Activated CD4-positive, alpha-beta T cell treated with anti-CD3 and anti-CD28 coated beads, Interleukin-2, amount 50 U/mL, for 1 hour (primary cell): Measurements from ENCODE around the gene COL4A4.
"Not testable (repeated sequence)": the region's sequence is repeated elsewhere in the genome, so short reads cannot be mapped to it uniquely, and the experiment has no call there.

Source experiments
- DNase-seq: peaks from one replicate; pipeline ENCODE4 v3.0.0-alpha.2; 2020

COL4A4 gene

DNA sequence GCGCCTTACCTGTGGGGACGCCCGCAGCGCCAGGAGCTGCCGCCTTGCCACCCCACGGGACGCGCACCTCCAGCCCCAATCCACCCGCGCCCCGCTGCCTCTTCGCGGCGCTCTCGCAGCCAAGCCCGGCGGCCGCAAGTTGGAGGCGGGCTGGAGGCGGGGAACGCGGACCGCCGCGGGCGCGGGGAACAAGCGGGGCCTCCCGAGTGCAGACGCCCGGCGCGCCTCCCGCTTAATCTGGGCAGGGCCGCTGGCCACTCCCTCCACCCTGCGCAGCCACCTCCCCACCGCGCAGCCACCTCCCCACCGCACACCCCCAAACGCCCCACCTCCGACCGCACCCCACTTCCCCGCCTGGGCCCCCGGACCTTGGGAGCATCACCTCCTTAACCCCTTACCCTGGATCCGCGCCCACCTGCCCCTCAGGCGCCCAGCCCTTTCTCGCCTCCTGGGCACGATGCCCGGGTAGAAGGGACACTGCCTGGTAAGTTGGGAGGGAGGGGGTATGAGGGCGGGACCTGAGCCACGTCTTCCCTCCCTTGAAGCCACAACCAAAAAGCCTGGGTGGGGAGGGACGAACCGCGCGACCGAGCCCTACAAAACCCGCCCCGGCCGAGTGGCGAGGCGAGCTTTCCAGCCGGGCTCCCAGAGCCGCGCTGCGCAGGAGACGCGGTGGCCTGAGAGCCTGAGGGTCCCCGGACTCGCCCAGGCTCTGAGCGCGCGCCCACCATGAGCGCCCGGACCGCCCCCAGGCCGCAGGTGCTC lies at the start of gene COL4A4, which contains the start of gene COL4A3:
TSS of gene COL4A4 (minus strand) at position 208 of the 765 bp plus-strand sequence. CDS start 16,722 bp downstream, outside the sequence.
TSS of gene COL4A3 (plus strand) at position 627 of the 765 bp plus-strand sequence. CDS start at position 730, 103 bp downstream.
- DNase-seq = no peak

DNA sequence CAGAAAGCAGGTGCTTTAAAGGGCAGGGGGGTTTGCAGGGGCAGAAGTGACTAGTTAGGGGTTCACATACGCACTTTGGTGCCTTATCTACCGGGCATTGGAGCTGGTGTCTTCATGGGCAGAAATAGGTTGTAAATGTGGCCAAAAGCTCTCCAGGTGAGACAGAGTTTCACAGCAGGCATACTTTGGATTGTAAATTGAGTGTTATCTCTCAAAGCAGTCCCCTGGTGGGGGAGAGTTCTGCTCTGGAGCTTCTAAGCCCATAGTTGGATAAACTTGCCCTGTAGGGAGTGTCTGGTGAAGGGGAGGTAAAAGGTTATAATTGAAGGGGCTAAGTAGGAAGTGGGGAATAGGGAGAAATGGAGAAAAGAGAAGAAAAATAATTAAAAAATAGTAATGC lies 43.6 kb upstream of the COL4A4 start:
- no peak for DNase-seq

DNA sequence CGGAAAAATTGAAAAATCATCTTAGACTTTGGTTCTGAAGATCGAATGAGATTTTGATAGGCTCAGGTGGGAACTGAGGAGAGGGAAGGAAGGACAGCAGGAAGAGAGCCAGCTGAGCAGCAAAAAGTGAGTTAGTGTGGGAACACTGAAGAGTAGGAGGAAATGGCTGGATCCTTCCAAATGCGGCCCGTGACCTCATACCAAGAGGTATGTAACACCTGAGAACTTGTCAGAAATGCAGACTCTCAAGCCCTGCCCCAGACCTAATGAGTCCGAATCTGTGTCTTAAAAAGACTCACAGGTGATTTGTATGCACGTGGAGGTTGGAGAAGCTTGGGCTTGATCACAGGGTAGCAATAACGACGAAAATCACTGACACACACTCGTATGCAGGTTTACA lies 42.4 kb upstream of the COL4A4 start:
- no peak for DNase-seq

DNA sequence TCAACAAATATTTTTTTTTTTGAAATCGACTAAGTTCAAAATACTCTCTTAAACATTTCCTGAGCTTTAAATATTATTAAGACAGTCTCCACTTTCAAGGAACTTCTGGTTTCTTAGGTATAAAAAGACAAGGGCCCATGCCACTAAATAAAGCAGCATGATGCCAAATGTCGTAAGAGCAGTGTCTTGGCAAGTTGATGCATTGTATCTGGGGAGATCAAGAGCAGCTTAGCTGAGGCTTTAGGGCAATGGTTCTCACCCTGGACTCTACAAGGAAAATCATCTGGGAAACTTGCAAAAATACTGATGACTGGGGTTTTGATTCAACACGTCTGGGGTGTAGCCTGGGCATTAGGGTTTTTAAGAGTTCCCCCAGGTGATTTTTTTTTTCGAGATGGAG lies 41.7 kb upstream of the COL4A4 start:
- DNase-seq = no peak

DNA sequence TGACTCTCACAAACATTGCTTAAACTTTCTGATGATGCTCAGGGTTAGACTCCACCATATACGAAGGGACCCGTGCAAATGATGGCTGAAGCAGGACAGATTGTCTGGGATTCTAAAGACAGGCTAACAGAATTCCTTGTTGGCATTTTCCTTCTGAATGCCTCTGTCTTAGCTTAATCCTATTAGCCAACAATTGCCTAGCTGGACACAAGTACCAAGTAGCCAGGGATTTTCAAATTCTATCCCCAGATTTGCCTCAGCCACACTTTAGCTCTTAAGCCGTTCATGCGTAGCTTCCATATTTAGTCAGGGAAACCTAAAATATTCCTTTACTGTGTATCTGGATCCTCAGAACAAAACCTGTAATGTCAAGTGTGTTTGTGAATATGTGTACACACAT lies 40.4 kb upstream of the COL4A4 start:
- DNase-seq = no peak

DNA sequence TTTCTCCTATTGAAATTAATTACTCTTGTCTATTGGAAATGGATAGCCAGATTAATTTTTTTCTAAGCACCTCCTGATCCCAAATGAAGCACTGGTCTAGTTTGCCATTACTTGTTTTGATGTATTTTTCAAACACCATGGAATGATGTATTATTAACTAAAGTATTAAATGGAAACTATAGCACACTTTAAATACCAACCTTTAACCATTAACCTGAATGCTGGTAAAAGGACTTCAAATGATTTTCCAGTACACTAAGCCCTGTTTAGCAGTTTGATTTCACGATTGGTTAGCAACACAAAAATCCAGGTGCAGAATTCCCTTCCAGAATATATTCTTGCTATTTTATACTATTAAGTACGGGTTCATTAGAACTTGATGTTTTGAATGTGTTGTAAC lies 37.8 kb upstream of the COL4A4 start:
- DNase-seq = no peak

DNA sequence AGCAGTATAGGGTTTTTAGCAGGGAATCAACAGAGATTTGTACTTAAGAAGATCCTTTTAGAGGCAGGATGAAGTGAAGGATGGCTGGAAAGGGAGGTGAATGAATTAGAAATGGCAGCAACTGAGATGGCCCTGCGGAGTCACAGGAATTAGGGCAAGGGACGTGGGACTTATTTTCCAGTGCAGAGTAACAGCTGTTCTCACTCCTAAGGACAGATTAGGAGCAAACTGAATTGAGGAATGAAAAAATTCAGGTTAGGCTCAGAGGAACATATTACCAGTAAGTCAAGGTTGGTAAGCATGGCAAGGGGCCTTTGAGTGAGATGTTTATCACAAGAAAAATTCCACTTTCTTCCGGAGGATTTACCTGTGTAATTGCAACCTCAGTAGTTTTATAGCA lies 34.9 kb upstream of the COL4A4 start:
- no peak for DNase-seq

DNA sequence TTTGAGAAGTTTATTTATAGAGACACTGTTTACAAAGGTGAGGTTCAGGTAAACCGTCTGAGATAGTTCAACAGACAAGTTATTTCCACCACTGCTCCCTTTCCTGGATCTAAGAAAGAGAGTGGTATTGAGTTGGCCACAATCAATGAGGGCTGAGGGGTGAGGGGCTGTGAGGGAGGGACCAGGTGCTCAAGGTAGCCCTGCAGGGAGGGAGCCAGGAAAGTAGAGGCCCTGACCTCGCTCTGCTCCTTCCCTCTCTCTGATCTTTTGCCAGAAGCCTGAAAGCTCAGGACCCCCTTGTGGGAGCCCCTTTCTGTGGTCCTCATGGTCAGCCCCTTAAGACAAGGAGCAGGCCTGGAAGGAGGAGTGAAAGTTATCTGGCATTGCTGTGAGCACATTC lies 30.2 kb upstream of the COL4A4 start:
- no peak for DNase-seq

DNA sequence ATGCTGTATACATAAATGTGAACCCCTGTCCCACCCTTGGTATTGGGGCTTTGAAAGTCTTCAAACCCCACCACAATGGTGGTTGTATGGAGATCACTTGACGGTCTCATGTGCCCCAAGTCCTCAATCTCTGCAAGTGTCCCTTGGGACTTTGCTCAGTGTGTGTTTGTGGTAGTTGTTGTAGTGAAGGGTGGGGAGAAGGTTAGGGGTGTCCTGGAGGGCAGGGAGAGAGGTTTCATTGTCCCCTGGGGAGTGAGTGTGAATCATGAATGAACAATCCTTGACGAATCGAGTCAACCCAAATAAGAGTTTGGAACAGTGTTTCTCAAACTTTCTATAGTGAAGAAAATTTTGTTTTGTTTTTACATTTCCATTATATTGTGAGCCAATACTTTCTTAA lies 28.5 kb upstream of the COL4A4 start:
- no peak for DNase-seq

DNA sequence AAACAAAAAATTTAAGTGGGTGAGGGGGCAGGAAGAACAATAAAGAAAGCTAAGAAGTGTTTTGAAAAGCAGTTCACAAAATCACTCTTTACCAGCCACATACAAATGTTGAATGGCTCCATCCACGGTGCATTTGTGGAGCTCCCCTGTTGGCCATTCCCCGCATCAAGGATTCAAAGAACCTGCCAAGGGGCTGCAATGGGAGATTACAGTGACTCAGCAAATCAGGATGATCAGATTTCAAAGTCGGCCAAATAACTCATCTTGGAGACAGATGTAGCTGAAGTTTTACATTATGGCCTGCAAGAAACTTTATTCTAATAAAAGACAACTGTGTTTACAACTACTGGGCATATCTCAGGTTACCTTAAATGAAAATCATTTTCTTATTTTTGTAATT lies 27.4 kb upstream of the COL4A4 start:
- DNase-seq = no peak

DNA sequence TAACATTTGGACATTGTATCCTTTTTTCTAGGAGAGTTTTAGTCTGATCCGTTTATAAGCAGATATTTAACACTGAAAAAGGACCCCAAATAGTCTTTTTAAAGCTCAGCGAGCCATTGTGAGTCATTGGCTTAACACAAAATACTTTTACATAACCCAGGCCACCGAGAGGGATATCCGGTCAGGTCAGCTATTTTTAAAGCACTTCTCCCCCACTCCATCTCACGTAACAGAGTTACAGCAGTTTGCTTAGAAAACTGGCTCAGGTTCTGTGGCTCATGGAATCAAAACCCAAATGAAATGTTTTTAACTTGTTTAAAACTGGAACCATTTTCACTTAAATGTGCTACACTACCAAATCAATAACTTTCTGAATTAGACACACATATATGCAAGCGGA lies 24.3 kb upstream of the COL4A4 start:
- DNase-seq = no peak

DNA sequence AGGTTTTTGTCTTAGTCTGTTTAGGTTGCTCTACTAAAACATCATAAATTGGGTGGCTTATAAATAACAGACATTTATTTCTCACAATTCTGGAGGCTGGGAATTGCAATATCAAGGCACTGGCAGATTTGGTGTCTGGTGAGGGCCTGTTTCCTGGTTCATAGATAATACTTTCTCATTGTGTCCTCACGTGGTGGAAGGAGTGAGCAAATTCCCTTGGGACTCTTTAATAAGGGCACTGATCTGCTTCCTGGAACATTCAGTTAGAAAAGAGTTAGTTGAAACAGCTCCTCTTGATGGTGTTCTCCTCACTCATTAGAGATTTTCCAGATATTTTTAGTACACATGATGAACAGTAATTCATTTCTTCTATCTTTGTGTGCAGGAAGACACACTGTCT lies 22.7 kb upstream of the COL4A4 start:
- no peak for DNase-seq

DNA sequence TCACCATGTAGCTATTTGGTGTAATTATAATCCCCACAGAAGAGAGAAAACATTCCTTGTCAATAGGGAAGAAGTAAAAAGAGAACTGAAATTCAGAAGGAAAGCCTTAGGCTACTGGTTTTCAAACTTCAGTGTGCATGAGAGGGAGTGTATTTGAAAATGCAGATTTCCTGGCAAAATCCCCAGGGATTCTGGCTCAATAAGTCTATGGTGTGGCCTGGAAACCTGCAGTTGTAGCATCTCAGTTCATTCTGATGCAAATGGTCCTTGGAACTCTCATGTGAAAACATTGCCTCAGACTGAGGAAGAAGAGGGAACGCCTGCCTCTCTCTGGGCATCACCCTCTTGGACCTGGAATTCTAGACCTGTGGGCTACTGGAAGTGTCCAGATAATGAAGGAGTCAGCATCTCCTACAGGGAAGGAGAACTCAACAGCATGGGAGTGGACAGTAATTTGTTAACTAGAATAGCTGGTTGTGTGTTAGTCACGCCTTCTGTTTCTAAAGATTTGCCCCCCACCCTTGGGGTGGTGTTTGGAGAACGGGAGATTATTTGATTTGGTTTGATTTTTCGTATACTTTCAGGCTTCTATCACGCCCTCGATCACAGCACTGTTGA lies 21.7 kb upstream of the COL4A4 start:
- no peak for DNase-seq

DNA sequence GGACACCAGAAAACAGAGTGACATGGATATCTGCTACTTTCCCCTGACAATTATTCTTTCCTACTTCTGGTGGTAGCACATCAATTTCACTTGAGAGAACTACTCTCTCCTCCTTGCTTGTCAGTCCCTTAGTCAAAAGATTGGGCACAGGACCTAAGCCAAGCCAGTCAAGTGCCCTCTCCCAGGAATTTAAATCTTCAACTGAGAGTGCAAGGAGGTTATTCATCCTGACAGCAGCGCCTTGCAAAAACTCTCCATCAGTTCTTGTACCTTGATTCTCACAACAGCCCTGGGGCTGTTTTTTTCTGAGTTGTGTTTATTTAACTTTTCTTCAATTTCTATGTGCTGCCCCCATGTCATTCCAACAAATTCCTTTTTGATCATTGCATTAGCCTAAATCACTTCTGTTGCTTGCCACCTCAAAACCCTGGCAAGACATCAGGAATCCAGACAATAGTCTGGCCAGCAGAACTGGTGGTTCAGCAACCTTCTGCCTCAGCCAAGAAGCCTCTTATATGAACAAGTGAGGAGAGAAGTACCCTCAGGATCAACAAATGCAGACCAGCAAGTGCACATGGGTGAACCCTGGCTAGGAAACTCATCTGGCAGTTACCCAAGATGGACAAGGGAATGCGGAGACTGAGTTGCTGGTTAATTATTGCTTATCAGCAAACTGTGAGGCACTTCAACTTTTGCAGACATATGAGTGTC lies 19.8 kb upstream of the COL4A4 start:
- no peak for DNase-seq

DNA sequence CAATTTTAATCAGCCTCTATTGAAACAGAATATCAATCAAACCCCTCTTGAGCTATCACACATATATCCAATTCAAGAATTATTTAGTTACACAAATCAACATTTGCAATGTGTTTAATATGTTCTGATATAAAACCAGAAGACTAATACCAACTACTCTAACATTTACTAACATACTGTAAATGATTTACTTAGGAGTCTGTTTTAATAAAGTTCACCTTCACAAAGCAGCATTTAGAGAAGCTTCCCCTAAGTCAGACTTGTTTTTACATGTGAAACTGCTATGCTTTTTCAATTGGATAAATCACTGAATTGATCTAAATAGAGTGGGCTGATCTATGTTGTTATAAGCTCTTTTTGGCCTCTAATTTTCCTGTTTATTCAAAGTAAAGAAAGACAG lies 18.8 kb upstream of the COL4A4 start:
- DNase-seq = no peak

DNA sequence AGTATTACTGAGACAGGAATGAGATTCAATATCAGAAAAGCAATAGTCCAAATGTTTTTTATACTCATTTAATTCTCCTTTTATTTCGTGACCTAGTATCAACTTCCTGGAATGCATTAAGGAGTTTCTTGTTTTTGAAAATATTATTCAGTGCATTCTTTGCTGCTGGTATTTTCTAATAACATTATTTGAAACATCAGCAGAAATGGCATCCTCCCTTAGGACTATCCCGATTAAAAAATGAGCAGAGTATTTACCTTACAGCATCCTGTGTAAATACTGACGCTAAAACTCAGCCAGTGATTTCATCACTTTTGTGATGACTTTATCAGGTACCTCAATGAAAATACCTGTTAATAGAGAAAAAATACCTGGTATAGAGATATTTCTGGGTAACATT lies 16.8 kb upstream of the COL4A4 start:
- DNase-seq = no peak

DNA sequence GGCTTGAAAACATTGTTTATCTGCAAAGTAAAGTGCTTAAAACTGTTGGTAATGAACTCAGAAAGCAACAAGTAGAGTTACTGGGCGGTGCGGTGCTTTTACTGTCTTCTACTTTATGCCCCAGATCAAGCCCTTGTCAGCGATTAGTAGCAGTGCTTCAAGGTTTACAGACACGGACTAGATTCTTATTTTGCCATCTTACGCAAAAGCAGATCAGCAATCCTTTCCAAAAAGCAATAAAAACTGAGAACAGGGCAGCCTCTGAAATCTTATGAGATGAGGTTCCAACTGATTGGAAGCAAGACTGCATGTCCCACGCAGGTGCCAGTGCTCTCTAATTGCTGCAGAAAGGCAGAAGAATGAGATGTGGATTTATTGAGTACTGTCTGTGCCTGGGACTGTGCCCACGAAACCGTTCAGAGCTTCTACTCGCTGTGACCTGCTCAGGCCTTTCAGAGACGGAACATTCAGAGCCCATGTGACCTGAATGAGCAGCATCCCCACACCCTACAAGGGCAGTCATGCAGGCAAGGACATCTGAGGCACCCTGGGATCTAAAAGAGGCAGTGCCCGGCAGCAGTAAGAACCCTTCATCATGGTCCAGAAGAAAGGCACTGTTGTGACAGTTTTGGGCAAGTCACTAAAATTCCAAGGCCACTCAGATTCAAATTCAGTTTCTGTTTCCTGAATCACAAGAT lies 16.1 kb upstream of the COL4A4 start:
- DNase-seq = no peak

DNA sequence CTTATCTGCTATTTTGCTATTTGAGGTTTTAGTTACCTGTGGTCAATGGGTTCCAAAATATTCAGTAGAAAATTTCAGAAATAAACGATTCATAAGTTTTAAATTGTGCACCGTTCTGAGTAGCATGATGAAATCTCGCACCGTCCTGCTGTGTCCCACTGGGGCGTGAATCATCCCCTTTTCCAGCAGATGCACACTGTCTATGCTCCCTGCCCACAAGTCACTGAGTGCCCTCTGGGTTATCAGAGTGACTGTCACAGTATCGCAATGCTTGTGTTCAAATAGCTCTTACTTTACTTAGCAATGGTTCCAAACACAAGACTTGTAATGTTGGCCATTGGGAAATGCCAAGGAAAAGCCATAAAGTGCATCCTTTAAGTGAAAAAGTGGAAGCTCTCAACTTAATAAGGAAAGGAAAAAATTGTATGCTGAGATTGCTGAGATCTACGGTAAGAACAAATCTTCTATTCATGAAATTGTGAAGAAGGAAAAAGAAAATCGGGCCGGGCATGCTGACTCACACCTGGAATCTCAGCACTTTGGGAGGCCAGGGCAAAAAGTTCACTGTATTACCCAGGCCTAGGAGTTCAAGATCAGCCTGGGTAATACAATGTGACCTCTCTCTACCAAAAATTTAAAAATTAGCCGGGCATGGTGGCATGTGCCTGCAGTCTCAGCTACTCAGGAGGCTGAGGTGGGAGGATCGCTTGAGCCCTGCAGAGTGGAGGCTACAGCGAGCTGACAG lies 13.8 kb upstream of the COL4A4 start:
- DNase-seq = no peak

DNA sequence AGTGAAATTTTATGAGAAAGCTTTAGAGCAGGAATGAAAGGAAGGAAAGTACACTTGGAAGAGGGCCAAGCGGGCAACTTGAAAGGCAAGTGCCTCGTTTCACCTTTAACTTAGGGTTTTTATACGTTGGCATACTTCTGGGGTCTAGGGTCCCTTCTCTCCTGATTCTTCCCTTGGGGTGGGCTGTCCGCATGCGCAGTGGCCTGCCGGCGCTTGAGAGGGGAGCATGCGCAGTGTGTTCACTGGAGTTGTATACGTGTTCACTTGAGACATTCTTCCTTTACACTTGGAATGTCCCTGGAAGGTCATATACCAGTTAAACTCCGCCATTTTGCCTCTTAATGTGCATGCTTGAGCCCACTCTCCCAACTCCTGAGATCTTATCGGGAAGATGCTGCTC lies 7.8 kb upstream of the COL4A4 start:
- DNase-seq = not testable (repeated sequence)

DNA sequence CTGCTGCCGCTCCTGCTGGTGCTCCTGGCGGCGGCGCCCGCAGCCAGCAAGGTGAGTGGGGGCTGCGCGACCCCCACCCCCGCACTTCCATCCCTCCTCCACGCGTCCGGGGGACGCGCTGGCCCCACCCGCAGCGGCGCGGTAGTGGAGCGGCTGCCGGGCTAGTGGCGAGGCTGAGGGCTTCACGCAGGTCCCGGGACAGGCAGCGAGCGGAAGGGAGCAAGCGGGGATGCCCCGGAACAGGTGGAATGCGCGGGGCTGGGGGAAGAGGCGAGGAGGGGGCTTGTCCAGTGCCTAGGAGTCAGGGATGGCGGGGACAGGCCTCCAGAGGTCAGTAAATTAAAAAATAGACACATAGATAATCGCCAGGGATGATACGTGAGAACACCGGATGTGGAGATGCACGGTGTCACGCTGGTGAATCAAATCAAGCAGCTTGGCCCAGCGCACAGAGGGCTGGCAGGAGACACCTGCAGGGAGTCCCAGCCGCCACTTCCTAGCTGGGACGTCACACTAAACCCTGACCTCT lies 822 bp upstream of the COL4A4 start:
- no peak for DNase-seq

DNA sequence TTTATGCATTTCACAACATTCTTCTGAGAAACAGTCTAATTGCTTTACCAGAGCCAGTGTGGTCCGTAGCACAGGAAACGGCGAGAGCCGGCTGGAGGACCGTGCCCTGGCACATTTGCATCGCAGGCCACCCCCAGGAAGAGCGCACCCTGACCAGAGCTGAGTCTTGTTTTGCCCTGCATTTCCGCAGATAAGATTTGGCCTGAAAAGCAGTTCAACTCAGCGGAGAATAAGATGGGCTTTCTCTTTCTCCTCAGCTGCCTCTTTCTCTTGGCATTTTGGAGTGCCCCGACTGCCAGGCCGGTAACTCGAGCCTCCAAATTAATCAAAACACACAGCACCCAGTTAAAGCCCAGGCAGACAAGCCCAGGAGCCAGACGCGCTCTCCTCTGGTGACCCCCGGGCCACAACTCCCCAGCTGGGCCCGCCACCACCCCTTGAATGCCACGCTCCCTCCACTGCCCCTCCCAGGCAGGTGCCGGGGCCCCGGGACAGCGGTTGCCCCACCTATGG lies 464 bp downstream of the COL4A4 start:
- no peak for DNase-seq

DNA sequence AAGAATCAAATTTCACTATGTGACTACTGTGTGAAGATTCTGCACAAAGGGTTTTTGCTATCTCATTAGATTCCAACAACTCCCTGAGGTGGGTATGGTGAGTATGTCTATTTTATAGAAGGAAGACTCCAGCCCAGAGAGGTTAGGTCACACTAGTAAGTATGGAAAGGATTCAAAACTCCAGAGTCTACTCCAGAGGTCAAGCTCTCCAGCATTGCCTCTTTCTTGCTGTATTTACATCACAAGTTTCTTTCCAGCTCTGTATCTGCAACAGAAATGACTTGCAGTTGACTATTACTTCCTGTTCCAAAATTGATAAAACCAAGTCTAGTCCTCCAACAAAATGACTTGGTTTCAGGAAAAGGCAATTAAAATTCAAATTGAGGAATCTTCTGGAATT lies 2.1 kb downstream of the COL4A4 start:
- DNase-seq = no peak
